Cardiac fibroblast (primary cell): ENCODE results near the gene LGALSL.

Experiments used
- DNase-seq, 2 donors: peaks; one replicate each; pipeline versions ENCODE4 v3.0.0 to v3.0.0-alpha.2; 2010; ENCODE audit warnings: low read depth in 2 of 2
- H3K4me3 ChIP-seq, 2 donors: replicated peaks in 1 of 2; 1 replicate in 1 of 2; 2 replicates in 1 of 2; pipeline ENCODE4 v1.5.1; 2011; ENCODE audit warnings: low read depth in 2 of 2, low read length in 2 of 2, mild to moderate bottlenecking in 2 of 2, moderate library complexity in 1 of 2
- TF ChIP-seq, protein P1 (sequence below): IDR thresholded peaks from one replicate; pipeline ENCODE4 v1.5.1; 2011; ENCODE audit warnings: low read depth, mild to moderate bottlenecking, low read length, inconsistent platforms

The LGALSL gene

DNA sequence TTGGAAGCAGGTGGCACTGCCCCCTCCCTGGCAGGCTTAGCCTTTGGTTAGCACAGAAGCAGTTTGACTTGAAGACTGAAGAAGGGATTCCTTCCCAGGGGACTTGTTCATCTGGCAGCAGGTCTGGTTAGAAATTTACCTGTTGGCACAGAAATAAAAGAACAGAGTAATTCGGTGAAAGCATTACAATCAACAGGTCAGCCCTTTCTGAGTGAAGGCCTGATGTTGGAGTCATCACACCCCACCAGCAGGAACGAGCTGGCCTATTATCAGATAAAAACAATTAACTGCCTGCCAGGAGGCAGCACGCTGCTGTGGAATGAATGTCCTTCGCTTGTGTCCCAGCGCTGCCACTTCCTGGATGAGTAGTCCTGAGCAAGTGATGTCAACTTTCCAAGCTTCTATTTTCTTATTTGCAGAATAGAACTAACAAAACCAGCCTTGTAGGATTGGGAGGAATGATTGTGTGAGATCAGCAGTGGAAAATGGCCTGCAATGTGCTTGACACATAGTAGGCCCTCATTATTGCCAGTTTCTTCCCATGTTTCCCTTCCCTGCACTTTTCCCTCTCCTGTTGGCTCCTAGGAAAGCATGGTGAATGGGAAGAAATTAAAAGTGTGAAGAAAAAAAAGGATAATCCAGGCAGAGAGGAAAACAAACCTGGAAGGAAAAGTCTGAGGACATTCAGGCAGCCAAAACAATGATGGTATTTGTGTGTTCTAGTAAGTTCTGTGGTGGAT is 29.0 kb downstream of the LGALSL start:
- DNase-seq: peak; percentile 23 to 51
- TF ChIP-seq, protein P1, sequence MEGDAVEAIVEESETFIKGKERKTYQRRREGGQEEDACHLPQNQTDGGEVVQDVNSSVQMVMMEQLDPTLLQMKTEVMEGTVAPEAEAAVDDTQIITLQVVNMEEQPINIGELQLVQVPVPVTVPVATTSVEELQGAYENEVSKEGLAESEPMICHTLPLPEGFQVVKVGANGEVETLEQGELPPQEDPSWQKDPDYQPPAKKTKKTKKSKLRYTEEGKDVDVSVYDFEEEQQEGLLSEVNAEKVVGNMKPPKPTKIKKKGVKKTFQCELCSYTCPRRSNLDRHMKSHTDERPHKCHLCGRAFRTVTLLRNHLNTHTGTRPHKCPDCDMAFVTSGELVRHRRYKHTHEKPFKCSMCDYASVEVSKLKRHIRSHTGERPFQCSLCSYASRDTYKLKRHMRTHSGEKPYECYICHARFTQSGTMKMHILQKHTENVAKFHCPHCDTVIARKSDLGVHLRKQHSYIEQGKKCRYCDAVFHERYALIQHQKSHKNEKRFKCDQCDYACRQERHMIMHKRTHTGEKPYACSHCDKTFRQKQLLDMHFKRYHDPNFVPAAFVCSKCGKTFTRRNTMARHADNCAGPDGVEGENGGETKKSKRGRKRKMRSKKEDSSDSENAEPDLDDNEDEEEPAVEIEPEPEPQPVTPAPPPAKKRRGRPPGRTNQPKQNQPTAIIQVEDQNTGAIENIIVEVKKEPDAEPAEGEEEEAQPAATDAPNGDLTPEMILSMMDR: no peak
- no peak overlapping the region for H3K4me3 ChIP-seq

DNA sequence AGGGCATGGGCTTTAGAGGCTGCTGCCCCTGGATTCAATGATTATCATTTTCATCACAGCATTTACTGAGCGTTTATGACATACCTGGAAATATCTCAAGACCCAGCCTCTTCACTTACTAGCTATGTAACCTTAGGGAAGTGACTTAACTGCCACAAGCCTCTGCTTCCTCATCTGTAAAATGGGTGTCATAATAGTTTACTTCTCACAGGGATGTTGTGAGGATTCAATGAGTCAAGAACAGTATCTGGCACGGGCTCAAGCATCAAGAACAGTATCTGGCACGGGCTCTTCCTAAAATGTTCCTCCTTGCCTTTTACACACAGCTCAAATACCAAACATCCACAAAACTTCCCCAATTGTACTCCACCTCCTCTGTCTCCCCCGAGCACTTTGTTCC is 31.4 kb downstream of the LGALSL start:
- peak in 1 of 2 donors; percentile 9 for DNase-seq
- H3K4me3 ChIP-seq: no peak overlapping the region
- TF ChIP-seq, protein P1: no peak

DNA sequence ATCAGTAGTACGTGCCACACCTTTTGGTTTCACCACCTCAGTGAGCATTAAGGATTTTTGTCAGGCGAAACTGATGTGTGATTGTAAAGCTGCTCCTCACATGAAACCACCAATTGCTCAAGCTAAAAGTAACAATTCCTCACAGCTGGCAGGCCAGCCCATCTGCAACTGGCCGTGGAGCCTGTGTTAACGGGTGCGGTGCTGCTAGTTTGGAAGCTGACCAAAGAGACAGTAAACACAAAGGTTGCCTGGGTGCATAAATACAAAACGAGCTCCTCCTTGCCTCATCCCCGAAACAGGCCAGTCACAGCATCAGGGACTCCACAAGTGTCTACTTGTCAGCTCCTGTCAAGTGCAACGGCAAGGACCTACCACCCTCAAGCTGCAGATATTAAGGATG is 32.0 kb downstream of the LGALSL start:
- no peak overlapping the region for H3K4me3 ChIP-seq
- TF ChIP-seq, protein P1: no peak
- DNase-seq: peak; percentile 31 to 35

DNA sequence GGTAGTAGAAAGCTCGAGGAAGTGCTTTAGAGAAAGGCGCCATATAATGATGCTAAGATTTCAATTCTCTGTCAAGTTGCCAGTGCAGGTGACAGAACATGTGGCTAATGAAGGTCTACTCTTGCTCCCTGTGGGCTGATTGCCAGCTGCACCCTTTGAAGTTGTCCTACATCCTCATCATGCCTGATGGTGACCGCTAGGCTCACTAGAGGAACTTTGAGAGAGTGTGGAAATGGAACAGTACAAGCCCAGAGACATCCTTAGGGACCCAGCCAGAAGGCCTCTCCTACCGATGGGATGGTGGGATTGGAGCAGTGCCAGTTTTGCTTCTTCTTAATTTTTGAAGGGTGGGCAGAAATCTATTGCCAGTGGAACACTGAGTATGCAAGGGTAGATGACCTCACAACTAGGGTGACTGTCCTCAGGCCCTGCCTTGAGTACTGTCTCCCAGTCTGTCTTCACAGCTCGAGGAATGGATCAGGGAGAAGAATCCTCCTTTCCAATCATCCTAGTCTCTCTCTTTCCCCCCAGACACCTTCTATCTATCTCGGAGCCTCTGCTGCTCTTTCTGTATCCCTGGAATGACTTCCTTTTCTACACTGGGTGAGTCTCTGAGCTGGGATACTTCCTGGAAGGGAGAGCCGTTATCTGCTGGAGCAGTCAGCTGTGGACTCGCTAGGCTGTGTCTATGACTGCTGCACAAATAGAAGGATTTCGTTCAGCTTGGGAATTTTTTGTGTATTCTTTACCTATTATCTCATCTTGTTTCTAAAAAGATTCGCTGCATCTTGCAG is 33.5 kb downstream of the LGALSL start:
- no peak for DNase-seq
- TF ChIP-seq, protein P1: no peak
- no peak overlapping the region for H3K4me3 ChIP-seq

DNA sequence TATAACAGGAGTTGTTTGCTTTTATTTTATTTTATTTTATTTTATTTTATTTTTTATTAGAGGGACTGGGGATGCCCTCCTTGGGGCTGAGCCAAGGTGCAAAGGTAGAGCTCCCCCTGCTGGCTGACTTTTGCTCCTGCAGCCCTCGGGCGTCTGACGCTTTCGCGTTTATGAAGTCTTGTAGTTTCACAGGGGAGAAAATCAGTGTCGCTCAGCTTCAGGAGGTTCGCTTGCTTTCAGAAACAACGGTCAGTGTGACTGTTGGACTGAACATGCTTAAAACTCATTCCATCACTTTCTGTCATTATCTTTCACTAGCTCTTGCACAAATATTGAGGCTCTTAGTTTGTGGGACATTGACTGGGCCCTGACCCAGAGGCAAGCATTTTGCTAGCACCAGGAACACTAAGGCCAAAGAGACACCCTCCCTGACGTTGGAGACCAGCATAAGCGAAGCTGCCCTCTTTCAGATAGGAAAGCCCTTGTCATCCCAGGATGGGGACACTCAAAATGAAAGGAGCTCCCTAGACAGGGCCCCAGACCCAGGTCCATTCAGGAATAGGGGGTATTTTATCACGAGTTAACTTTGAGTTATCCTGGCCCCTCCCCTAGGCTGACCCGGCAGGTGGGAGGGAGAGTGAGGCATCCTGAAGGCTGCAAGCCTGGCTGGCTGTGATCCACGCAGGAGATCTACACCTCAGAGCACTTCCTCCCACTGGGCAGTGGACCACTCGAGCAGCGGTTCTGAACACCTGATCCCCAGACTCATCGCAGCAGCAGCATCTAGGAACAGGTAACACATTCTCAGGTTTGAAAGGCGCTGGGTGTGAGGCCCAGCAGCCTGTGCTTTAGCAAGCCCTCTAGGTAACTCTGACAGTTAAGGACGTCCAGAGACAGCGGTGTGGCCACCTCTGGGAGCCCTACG is 34.4 kb downstream of the LGALSL start:
- TF ChIP-seq, protein P1: peak; percentile 93

DNA sequence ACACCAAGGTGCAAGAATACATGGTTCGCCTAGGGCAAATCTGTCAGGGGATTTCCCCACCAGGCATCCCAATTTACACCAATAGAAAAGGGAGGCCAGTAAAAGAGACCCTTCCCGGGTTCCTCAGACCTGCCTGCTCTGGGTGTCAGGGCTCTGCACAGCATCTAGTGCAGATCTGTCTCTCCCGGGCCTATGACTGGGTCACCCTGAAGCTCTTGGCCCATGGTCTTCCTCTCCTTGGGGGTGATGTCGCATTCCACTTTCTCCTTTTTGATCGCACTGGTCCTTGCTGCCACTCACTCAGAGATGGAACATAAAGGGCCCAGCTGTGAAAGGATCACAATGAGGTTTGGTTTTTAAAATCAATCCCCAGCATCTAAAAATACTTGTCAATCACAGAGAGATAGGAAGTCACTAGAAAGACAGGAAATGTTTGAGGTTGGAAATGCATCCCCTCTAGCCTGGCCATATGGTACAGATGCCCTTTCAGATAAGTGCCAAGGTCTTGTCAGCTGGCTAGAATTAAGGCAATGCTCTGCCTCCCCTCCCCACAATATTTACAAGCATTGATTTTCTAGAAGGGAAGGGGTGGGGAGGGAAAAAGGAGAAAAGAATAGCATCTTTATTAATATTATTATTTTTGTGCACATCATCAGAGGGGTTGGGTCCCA is 35.3 kb downstream of the LGALSL start:
- DNase-seq: no peak
- H3K4me3 ChIP-seq: no peak overlapping the region
- TF ChIP-seq, protein P1: no peak

More for the DNA sequence above, 34.4 kb downstream of the LGALSL start:
- peak; percentile 70 to 78 for DNase-seq
- H3K4me3 ChIP-seq: no peak overlapping the region
